Thymus (tissue), 11 donors: Measurements from ENCODE around the gene PSMD3. TPM values are rescaled to one million over a fixed set of nuclear protein-coding genes. Genes with fewer than 3 reads are reported as not detected.
A peak's percentile ranks its signal among the peaks of the same experiment; 100 is the strongest.
"Not testable (repeated sequence)": the region's sequence is repeated elsewhere in the genome, so short reads cannot be mapped to it uniquely, and the experiment has no call there.

Source experiments
- DNase-seq, 9 donors: peaks; one replicate each; pipeline ENCODE4 v3.0.0-alpha.2; 2013; ENCODE audit warnings: low spot score in 9 of 9, low read depth in 6 of 9, missing footprints in 1 of 9
- H3K27ac ChIP-seq, 2 donors: one replicate each; pipeline ENCODE4 v1.5.1; 2013; ENCODE audit warnings: control low read depth in 1 of 2, low read depth in 1 of 2, low read length in 1 of 2, mild to moderate bottlenecking in 1 of 2, moderate library complexity in 1 of 2
- H3K27me3 ChIP-seq, 2 donors: one replicate each; pipeline ENCODE4 v1.5.1; 2013; ENCODE audit warnings: low read length in 1 of 2; ENCODE audit not compliant: control insufficient read depth in 2 of 2, insufficient read depth in 1 of 2
- H3K36me3 ChIP-seq, 2 donors: one replicate each; pipeline ENCODE4 v1.5.1; 2013; ENCODE audit warnings: low read length in 1 of 2, mild to moderate bottlenecking in 1 of 2, moderate library complexity in 1 of 2; ENCODE audit not compliant: control insufficient read depth in 2 of 2, insufficient read depth in 2 of 2
- H3K4me1 ChIP-seq, 2 donors: one replicate each; pipeline ENCODE4 v1.5.1; 2013; ENCODE audit warnings: low read length in 2 of 2; ENCODE audit not compliant: control insufficient read depth in 2 of 2, insufficient read depth in 2 of 2
- H3K4me3 ChIP-seq, 2 donors: one replicate each; pipeline ENCODE4 v1.5.1; 2013; ENCODE audit warnings: low read length in 2 of 2, control low read depth in 1 of 2, mild to moderate bottlenecking in 1 of 2
- H3K9me3 ChIP-seq, 2 donors: one replicate each; pipeline ENCODE4 v1.5.1; 2013; ENCODE audit warnings: low read length in 1 of 2, mild to moderate bottlenecking in 1 of 2; ENCODE audit not compliant: control insufficient read depth in 2 of 2, insufficient read depth in 1 of 2
- WGBS: extraction: QIAGEN DNeasy Blood & Tissue Kit; methylation state at CpG from one replicate; pipeline ENCODE4 v1.1.7; 2013; 5-methylcytosine and 5-hydroxymethylcytosine counted together
- polyA plus RNA-seq: library from polyadenylated mRNA; stranded (reverse); fragments of 200-250 nt; gene quantifications from one replicate; pipeline ENCODE4 v1.2.3, GENCODE V29; 2013
- total RNA-seq: library from RNA; stranded (reverse); fragments of 120-200 nt; gene quantifications from one replicate; pipeline ENCODE4 v1.2.4, GENCODE V29; 2013
- donor health status: healthy.

Gene PSMD3
- total and polyA plus RNA-seq, 2 donors: 48.1 to 71.8 TPM

GRCh38 chr17:39939588-39940419, 40.8 kb upstream of the PSMD3 start:
- H3K27ac ChIP-seq: peak overlapping the region in 1 of 2 donors; percentile 78
- WGBS: 36% methylated on average over 6 of the region's 6 CpGs
- no peaks in the 10 kb centered on the region for H3K27me3 ChIP-seq
- peak in 3 of 9 donors; percentile 54 to 73 (median 61) for DNase-seq
- no peak overlapping the region for H3K4me3 ChIP-seq
- H3K4me1 ChIP-seq: peaks cover 25 to 39% of the 10 kb centered on the region in 2 donors
- peaks cover 0 to under 1% of the 10 kb centered on the region in 2 donors for H3K9me3 ChIP-seq
- no peaks in the 10 kb centered on the region for H3K36me3 ChIP-seq

GRCh38 chr17:39943702-39944392, 36.8 kb upstream of the PSMD3 start:
- Histone ChIP-seq H3K27me3 (no peaks in the 10 kb centered on the region), H3K4me1 (peaks cover 32 to 71% of the 10 kb centered on the region in 2 donors), H3K36me3 (no peaks in the 10 kb centered on the region), H3K9me3 (peaks cover 0 to 15% of the 10 kb centered on the region in 2 donors), H3K27ac (no peak overlapping the region), H3K4me3 (no peak overlapping the region)
- DNase-seq: no peak
- WGBS: 94% methylated on average over 14 of the region's 14 CpGs

- no peaks in the 10 kb centered on the region for H3K36me3 ChIP-seq
- H3K27me3 ChIP-seq: no peaks in the 10 kb centered on the region
- WGBS: 93% methylated on average over 16 of the region's 16 CpGs
- peaks cover 0 to 15% of the 10 kb centered on the region in 2 donors for H3K9me3 ChIP-seq
- H3K27ac ChIP-seq: peak overlapping the region in 1 of 2 donors; percentile 14
- H3K4me3 ChIP-seq: no peak overlapping the region
- no peak for DNase-seq
- peaks cover 32 to 70% of the 10 kb centered on the region in 2 donors for H3K4me1 ChIP-seq
Measured at GRCh38 chr17:39944393-39944711, 36.3 kb upstream of the PSMD3 start.

- Histone ChIP-seq H3K27ac (no peak overlapping the region), H3K27me3 (no peaks in the 10 kb centered on the region), H3K4me3 (no peak overlapping the region), H3K4me1 (peaks cover 19 to 63% of the 10 kb centered on the region in 2 donors), H3K9me3 (peaks cover 0 to 15% of the 10 kb centered on the region in 2 donors), H3K36me3 (no peaks in the 10 kb centered on the region)
- WGBS: 90% methylated on average over 15 of the region's 15 CpGs
- no peak for DNase-seq
Measured at GRCh38 chr17:39946551-39947330, 33.9 kb upstream of the PSMD3 start.

GRCh38 chr17:39948489-39948828, 32.1 kb upstream of the PSMD3 start:
- not testable (repeated sequence) for H3K36me3 ChIP-seq, H3K27me3 ChIP-seq, H3K4me3 ChIP-seq
- peak in 1 of 9 donors; percentile 65 for DNase-seq
- peaks cover 0 to 15% of the 10 kb centered on the region in 2 donors for H3K9me3 ChIP-seq
- peaks cover 23 to 73% of the 10 kb centered on the region in 2 donors for H3K4me1 ChIP-seq
- H3K27ac ChIP-seq: peak overlapping the region; percentile 20 to 79
- 77% methylated on average over 5 of the region's 5 CpGs for WGBS

- H3K9me3 ChIP-seq: peaks cover 0 to 15% of the 10 kb centered on the region in 2 donors
- 96% methylated on average over 2 of the region's 2 CpGs for WGBS
- peak overlapping the region in 1 of 2 donors; percentile 79 for H3K27ac ChIP-seq
- peaks cover 19 to 72% of the 10 kb centered on the region in 2 donors for H3K4me1 ChIP-seq
- no peak overlapping the region for H3K4me3 ChIP-seq
- DNase-seq: no peak
- no peaks in the 10 kb centered on the region for H3K36me3 ChIP-seq
- H3K27me3 ChIP-seq: no peaks in the 10 kb centered on the region
Measured at GRCh38 chr17:39949028-39949427, 31.6 kb upstream of the PSMD3 start.

GRCh38 chr17:39950871-39951348, 29.7 kb upstream of the PSMD3 start:
- Histone ChIP-seq H3K27me3 (no peaks in the 10 kb centered on the region), H3K4me3 (no peak overlapping the region), H3K27ac (no peak overlapping the region), H3K9me3 (peaks cover 0 to 6% of the 10 kb centered on the region in 2 donors), H3K36me3 (no peaks in the 10 kb centered on the region), H3K4me1 (peaks cover 10 to 53% of the 10 kb centered on the region in 2 donors)
- DNase-seq: no peak
- 88% methylated on average over 5 of the region's 5 CpGs for WGBS

- Histone ChIP-seq H3K4me1 (peaks cover 9 to 41% of the 10 kb centered on the region in 2 donors), H3K4me3 (peak overlapping the region; percentile 39 to 69), H3K9me3 (peaks cover 0 to 6% of the 10 kb centered on the region in 2 donors), H3K27ac (peak overlapping the region; percentile 7 to 69), H3K36me3 (no peaks in the 10 kb centered on the region), H3K27me3 (no peaks in the 10 kb centered on the region)
- no peak for DNase-seq
- WGBS: 71% methylated on average over 22 of the region's 22 CpGs
Measured at GRCh38 chr17:39951924-39952679, 28.5 kb upstream of the PSMD3 start.
